GM21619 (cell line): ENCODE results near the gene DQX1.
"Not testable (repeated sequence)": the region's sequence is repeated elsewhere in the genome, so short reads cannot be mapped to it uniquely, and the experiment has no call there.

Experiments
- ATAC-seq: cut with Tn5 transposase; IDR thresholded peaks from one replicate; pipeline ENCODE4 v1.9.1; 2021; ENCODE audit not compliant: unreplicated experiment

Gene DQX1

DNA sequence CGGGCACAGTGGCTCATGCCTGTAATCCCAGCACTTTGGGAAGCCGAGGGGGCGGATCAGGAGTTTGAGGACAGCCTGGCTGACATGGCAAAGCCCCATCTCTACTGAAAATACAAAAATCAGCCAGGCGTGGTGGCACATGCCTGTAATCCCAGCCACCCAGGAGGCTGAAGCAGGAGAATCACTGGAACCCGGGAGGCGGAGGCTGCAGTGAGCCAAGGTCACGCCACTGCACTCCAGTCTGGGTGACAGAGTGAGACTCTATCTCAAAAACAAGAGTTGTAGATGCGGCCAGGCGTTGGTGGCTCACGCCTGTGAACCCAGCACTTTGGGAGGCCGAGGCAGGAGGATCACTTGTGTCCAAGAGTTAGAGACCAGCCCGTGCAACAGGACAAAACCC is 55.3 kb downstream of the DQX1 start:
- not testable (repeated sequence) for ATAC-seq
